ENCODE measurements around the gene C1RL. TPM values are rescaled to one million over a fixed set of nuclear protein-coding genes. Genes with fewer than 3 reads are reported as not detected.

C1RL gene
- total RNA-seq, 1 experiment from 2014 or later = 8.9 TPM

- H2AFZ ChIP-seq (ENCODE audit: low read length) = peak overlapping the region; percentile 91
- no peak overlapping the region for H3K27ac ChIP-seq (ENCODE audit: low read length)
- peak overlapping the region; percentile 66 for H3K4me3 ChIP-seq (ENCODE audit: low read length)
- no peak for DNase-seq
- ChIA-PET CTCF (no interaction called here), POLR2A (ENCODE audit: unreplicated experiment) (no interaction called here)
- intact Hi-C loops (cut with micrococcal nuclease) = loop anchor here (1.0 to 2.0 kb wide), 2 partner anchors 31 to 73 kb away; partner anchors contain the start of genes C1S and LPCAT3
- H3K4me1 ChIP-seq (ENCODE audit: insufficient read depth, low read length) = peaks cover 3% of the 10 kb centered on the region; the same call in 1 of the 2 replicates
- no peaks in the 10 kb centered on the region for H3K27me3 ChIP-seq (ENCODE audit: low read length)
- H3K36me3 ChIP-seq (ENCODE audit: low read depth, low read length) = no peaks in the 10 kb centered on the region
- ATAC-seq = peak; percentile 30
- TF ChIP-seq EZH2phosphoT487 (IDR thresholded peaks at IDR 0.05; ENCODE audit: borderline replicate concordance, low read length) (no peak), EZH2 (IDR thresholded peaks at IDR 0.05; ENCODE audit: low read length, unreplicated experiment) (no peak), CTCF (conservative IDR thresholded peaks at IDR 0.05; ENCODE audit: low read depth, low read length) (no peak)
- H3K4me2 ChIP-seq (ENCODE audit: low read length) = peak overlapping the region; percentile 88
- no peaks in the 10 kb centered on the region for H3K79me2 ChIP-seq (ENCODE audit: low read length)
- no peaks in the 10 kb centered on the region for H3K9me2 ChIP-seq (replicated peaks; ENCODE audit: low read length)
- BruUV-seq (replicated peaks) = TSS peak; percentile 28
- H3K9me3 ChIP-seq (ENCODE audit: low read length) = no peaks in the 10 kb centered on the region
- H3K9ac ChIP-seq (ENCODE audit: low read length) = no peak overlapping the region
- no peaks in the 10 kb centered on the region for H3F3A ChIP-seq (ENCODE audit: low read length, unreplicated experiment)
- H4K20me1 ChIP-seq (ENCODE audit: low read length) = no peaks in the 10 kb centered on the region
Measured at GRCh38 chr12:7091660-7092228, 17.3 kb downstream of the C1RL start.

DNA sequence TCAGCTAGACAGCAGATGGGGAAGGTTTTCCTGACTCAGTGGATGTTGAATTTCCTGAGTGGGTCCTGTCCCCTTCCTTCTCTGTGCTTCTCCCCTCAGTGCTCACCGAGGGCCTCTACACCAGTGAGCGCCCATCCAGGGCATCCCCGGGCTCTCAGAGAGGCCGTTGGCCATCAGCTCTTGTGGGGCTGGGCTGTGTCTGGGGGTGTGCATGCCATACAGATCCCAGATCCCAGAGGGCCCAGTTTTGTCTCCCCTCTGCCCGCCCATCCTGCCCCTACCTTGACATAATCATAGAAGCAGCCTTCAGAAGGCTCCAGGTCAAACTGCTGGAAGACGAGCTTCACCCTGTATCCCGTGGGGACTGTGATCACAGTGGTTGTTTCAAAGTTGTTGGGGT, 17.8 kb downstream of the C1RL start:
- Histone ChIP-seq H3K9ac (ENCODE audit: low read length) (no peak overlapping the region), H3F3A (ENCODE audit: low read length, unreplicated experiment) (no peaks in the 10 kb centered on the region), H3K4me3 (ENCODE audit: low read length) (no peak overlapping the region), H2AFZ (ENCODE audit: low read length) (no peak overlapping the region), H3K4me2 (ENCODE audit: low read length) (no peak overlapping the region), H3K9me3 (ENCODE audit: low read length) (no peaks in the 10 kb centered on the region), H3K36me3 (ENCODE audit: low read depth, low read length) (no peaks in the 10 kb centered on the region), H4K20me1 (ENCODE audit: low read length) (no peaks in the 10 kb centered on the region), H3K79me2 (ENCODE audit: low read length) (no peaks in the 10 kb centered on the region), H3K27ac (ENCODE audit: low read length) (no peak overlapping the region), H3K4me1 (ENCODE audit: insufficient read depth, low read length) (peaks cover 3% of the 10 kb centered on the region; the same call in 1 of the 2 replicates), H3K9me2 (replicated peaks; ENCODE audit: low read length) (no peaks in the 10 kb centered on the region), H3K27me3 (ENCODE audit: low read length) (no peaks in the 10 kb centered on the region)
- ChIA-PET POLR2A (ENCODE audit: unreplicated experiment) (no interaction called here), CTCF (no interaction called here)
- no peak for DNase-seq
- TF ChIP-seq EZH2 (IDR thresholded peaks at IDR 0.05; ENCODE audit: low read length, unreplicated experiment) (no peak), EZH2phosphoT487 (IDR thresholded peaks at IDR 0.05; ENCODE audit: borderline replicate concordance, low read length) (no peak), CTCF (conservative IDR thresholded peaks at IDR 0.05; ENCODE audit: low read depth, low read length) (no peak)
- no TSS peak for BruUV-seq (replicated peaks)
- ATAC-seq = no peak
- intact Hi-C loops (cut with micrococcal nuclease) = no loop called here

GRCh38 chr12:7090222-7090998, 18.6 kb downstream of the C1RL start:
- Histone ChIP-seq H3K27ac (ENCODE audit: low read length) (no peak overlapping the region), H3K9me3 (ENCODE audit: low read length) (no peaks in the 10 kb centered on the region), H3K36me3 (ENCODE audit: low read depth, low read length) (no peaks in the 10 kb centered on the region), H3F3A (ENCODE audit: low read length, unreplicated experiment) (no peaks in the 10 kb centered on the region), H3K4me1 (ENCODE audit: insufficient read depth, low read length) (peaks cover 3% of the 10 kb centered on the region; the same call in 1 of the 2 replicates), H3K4me3 (ENCODE audit: low read length) (no peak overlapping the region), H3K9ac (ENCODE audit: low read length) (no peak overlapping the region), H3K79me2 (ENCODE audit: low read length) (no peaks in the 10 kb centered on the region), H3K4me2 (ENCODE audit: low read length) (no peak overlapping the region), H3K9me2 (replicated peaks; ENCODE audit: low read length) (no peaks in the 10 kb centered on the region), H2AFZ (ENCODE audit: low read length) (no peak overlapping the region), H4K20me1 (ENCODE audit: low read length) (no peaks in the 10 kb centered on the region), H3K27me3 (ENCODE audit: low read length) (no peaks in the 10 kb centered on the region)
- POLR2A ChIA-PET (ENCODE audit: unreplicated experiment) = no interaction called here
- intact Hi-C loops (cut with micrococcal nuclease) = no loop called here
- no peak for TF ChIP-seq CTCF (conservative IDR thresholded peaks at IDR 0.05; ENCODE audit: low read depth, low read length)
- TF ChIP-seq EZH2 (IDR thresholded peaks at IDR 0.05; ENCODE audit: low read length, unreplicated experiment) = no peak
- TF ChIP-seq EZH2phosphoT487 (IDR thresholded peaks at IDR 0.05; ENCODE audit: borderline replicate concordance, low read length) = no peak
- BruUV-seq (replicated peaks) = no TSS peak
- DNase-seq = no peak
- CTCF ChIA-PET = no interaction called here
- ATAC-seq = no peak

All from PC-3 (cell line).